NCI-H146 (cell line): ENCODE measurements around the gene TMPRSS4.
A peak's percentile ranks its signal among the peaks of the same experiment; 100 is the strongest.

Experiments
- DNase-seq: peaks from one replicate; lab custom pipeline; 2025; lab: John Stamatoyannopoulos, UW

The TMPRSS4 gene

GRCh38 chr11:118155776-118156530 is 79.1 kb downstream of the TMPRSS4 start:
- DNase-seq, result no peak

GRCh38 chr11:118156531-118157185 is 79.8 kb downstream of the TMPRSS4 start:
- DNase-seq, result peak; percentile 39

GRCh38 chr11:118157186-118157895 is 80.5 kb downstream of the TMPRSS4 start:
- no peak for DNase-seq

- DNase-seq, result no peak
Measured at GRCh38 chr11:118161786-118162185, 84.9 kb downstream of the TMPRSS4 start.

- DNase-seq, result no peak
Measured at GRCh38 chr11:118162846-118163245, 86.0 kb downstream of the TMPRSS4 start.

- no peak for DNase-seq
Measured at GRCh38 chr11:118163494-118163893, 86.6 kb downstream of the TMPRSS4 start.

GRCh38 chr11:118164885-118165284 is 88.0 kb downstream of the TMPRSS4 start:
- DNase-seq, result no peak

GRCh38 chr11:118166641-118167040 is 89.8 kb downstream of the TMPRSS4 start:
- DNase-seq, result no peak

GRCh38 chr11:118167253-118167652 is 90.4 kb downstream of the TMPRSS4 start:
- DNase-seq, result no peak

- no peak for DNase-seq
Measured at GRCh38 chr11:118167906-118168305, 91.0 kb downstream of the TMPRSS4 start.

- DNase-seq, result no peak
Measured at GRCh38 chr11:118168316-118168715, 91.4 kb downstream of the TMPRSS4 start.

GRCh38 chr11:118168751-118169150 is 91.9 kb downstream of the TMPRSS4 start:
- DNase-seq, result no peak

- no peak for DNase-seq
Measured at GRCh38 chr11:118169300-118170140, 92.6 kb downstream of the TMPRSS4 start.

GRCh38 chr11:118170231-118170630 is 93.4 kb downstream of the TMPRSS4 start:
- DNase-seq, result no peak

- DNase-seq, result peak; percentile 23
Measured at GRCh38 chr11:118170882-118171268, 94.0 kb downstream of the TMPRSS4 start.
